Measurements from ENCODE around the gene MRAP2. TPM values are rescaled to one million over a fixed set of nuclear protein-coding genes. Genes with fewer than 3 reads are reported as not detected.

MRAP2 gene
- total and polyA plus RNA-seq, 2 donors (not counting 3 experiments of a cell fraction or from before 2014, with no cell fraction given) = 5.8 to 8.6 TPM

DNA sequence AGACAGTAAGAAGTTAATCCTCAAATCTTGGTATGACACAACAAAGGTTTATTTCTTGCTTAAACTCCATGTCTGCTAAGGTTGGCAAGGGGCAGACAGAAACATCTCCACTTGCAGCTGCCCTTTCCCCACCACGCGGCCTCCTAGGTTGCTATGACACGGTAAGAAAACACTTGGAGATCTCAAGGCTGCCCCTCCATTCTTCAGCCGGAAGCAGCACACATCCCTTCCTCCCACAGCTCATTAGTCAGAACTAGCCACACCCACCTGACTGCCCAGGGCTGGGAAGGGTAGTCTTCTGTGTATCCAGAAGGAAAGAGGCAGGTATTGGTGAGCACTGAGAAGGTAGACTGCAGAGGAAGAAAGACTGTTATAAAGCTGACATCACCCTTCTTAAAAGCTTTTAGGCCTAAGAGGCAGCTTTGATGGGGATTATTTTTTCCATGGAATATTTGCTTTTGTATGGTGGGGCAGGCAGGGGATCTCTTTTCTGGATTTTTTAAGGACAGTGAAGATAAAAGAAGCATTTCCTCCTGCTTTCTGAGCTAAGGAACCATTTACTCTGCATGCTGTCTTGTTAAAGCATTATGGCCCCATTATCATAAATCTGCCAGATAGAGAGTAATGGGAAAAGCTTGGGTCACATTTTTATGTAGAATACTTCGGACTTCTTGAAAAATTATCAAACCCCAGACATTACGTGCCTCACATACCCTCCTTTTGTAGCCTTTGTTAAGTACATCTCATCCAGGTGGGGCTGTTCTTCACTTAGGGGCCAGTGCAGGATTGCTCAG, 41.6 kb downstream of the MRAP2 start:
- dilution Hi-C loops (cut with MboI; ENCODE audit: extremely low pct_ligation_motif_present, low sequenced_read_pairs) = no loop called here
- BruUV-seq (replicated peaks) = no TSS peak
- no peaks in the 10 kb centered on the region for H3K79me2 ChIP-seq (ENCODE audit: control insufficient read depth, insufficient read depth, low read length)
- no peak overlapping the region for H3K27ac ChIP-seq (ENCODE audit: insufficient read depth, low read depth, low read length)
- DNase-seq (ENCODE audit: low read depth, low spot score) = peak; percentile 59
- H3K4me1 ChIP-seq (ENCODE audit: control insufficient read depth, extremely low read depth, insufficient read depth, low read length) = peaks cover 5% of the 10 kb centered on the region
- H3K9me1 ChIP-seq (replicated peaks; ENCODE audit: control insufficient read depth, extremely low read depth, insufficient read depth, low read length) = no peaks in the 10 kb centered on the region
- H3K36me3 ChIP-seq (ENCODE audit: control insufficient read depth in 2 of 2, extremely low read depth in 1 of 2, insufficient read depth in 2 of 2, low read length in 2 of 2) = no peaks in the 10 kb centered on the region
- intact Hi-C loops (cut with micrococcal nuclease) = no loop called here
- H3K4me3 ChIP-seq (replicated peaks in 1 of 3; ENCODE audit: insufficient read depth in 1 of 3, low read depth in 1 of 3, low read length in 3 of 3) = no peak overlapping the region
- peak overlapping the region; percentile 48 for H2AFZ ChIP-seq (ENCODE audit: low read depth, low read length)
- H3K4me2 ChIP-seq (ENCODE audit: insufficient read depth, low read length) = no peak overlapping the region
- POLR2A ChIA-PET = no interaction called here
- CTCF ChIA-PET = no interaction called here
- peak; percentile 82 for FAIRE-seq
- no peaks in the 10 kb centered on the region for H3K27me3 ChIP-seq (ENCODE audit: control insufficient read depth in 2 of 2, insufficient read depth in 2 of 2, low read length in 2 of 2)
- TF ChIP-seq, protein P1, sequence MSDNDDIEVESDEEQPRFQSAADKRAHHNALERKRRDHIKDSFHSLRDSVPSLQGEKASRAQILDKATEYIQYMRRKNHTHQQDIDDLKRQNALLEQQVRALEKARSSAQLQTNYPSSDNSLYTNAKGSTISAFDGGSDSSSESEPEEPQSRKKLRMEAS (IDR thresholded peaks at IDR 0.05; ENCODE audit: insufficient read depth, insufficient read length) = no peak
- TF ChIP-seq, protein P2, sequence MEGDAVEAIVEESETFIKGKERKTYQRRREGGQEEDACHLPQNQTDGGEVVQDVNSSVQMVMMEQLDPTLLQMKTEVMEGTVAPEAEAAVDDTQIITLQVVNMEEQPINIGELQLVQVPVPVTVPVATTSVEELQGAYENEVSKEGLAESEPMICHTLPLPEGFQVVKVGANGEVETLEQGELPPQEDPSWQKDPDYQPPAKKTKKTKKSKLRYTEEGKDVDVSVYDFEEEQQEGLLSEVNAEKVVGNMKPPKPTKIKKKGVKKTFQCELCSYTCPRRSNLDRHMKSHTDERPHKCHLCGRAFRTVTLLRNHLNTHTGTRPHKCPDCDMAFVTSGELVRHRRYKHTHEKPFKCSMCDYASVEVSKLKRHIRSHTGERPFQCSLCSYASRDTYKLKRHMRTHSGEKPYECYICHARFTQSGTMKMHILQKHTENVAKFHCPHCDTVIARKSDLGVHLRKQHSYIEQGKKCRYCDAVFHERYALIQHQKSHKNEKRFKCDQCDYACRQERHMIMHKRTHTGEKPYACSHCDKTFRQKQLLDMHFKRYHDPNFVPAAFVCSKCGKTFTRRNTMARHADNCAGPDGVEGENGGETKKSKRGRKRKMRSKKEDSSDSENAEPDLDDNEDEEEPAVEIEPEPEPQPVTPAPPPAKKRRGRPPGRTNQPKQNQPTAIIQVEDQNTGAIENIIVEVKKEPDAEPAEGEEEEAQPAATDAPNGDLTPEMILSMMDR (IDR thresholded peaks at IDR 0.05; ENCODE audit: extremely low read depth in 1 of 2, insufficient read depth in 1 of 2, low read depth in 1 of 2, low read length in 2 of 2) = no peak
- TF ChIP-seq MYC (IDR thresholded peaks at IDR 0.05; ENCODE audit: low read depth, low read length) (no peak), EZH2 (IDR thresholded peaks at IDR 0.05; ENCODE audit: borderline replicate concordance, low read depth, low read length, severe bottlenecking) (no peak), JUN (IDR thresholded peaks at IDR 0.05; ENCODE audit: borderline replicate concordance, insufficient read depth, insufficient read length, low read depth) (no peak), POLR2A (IDR thresholded peaks at IDR 0.05; ENCODE audit: low read depth, low read length) (no peak), GATA2 (IDR thresholded peaks at IDR 0.05; ENCODE audit: insufficient read depth, insufficient read length, low read depth, low read length) (no peak)
- H3K9me3 ChIP-seq (replicated peaks; ENCODE audit: control insufficient read depth, insufficient read depth, low read length) = no peaks in the 10 kb centered on the region
- no peaks in the 10 kb centered on the region for H4K20me1 ChIP-seq (replicated peaks; ENCODE audit: control insufficient read depth, extremely low read depth, insufficient read depth, low read length)
- no peak overlapping the region for H3K9ac ChIP-seq (replicated peaks; ENCODE audit: extremely low read depth, insufficient read depth, low read length)
